Activated CD4-positive, alpha-beta T cell treated with anti-CD3 and anti-CD28 coated beads, Interleukin-2, amount 10 ng/mL, durations not matched to agents 7 days and 5 days (primary cell): ENCODE results near the gene TSEN54. TPM values are rescaled to one million over a fixed set of nuclear protein-coding genes. Genes with fewer than 3 reads are reported as not detected.
"Not testable (repeated sequence)": the region's sequence is repeated elsewhere in the genome, so short reads cannot be mapped to it uniquely, and the experiment has no call there.

Source experiments
- CTCF ChIA-PET: fragments of 350-600 bp; sonication (Branson Sonifier 250); formaldehyde crosslinking; loops from one replicate; lab custom pipeline; 2021; ENCODE audit warnings: antibody characterized with exemption; lab: Charles Lee
- POLR2A ChIA-PET: fragments of 350-600 bp; sonication (Branson Sonifier 250); formaldehyde crosslinking; loops from one replicate; lab custom pipeline; 2021; ENCODE audit warnings: antibody characterized with exemption; lab: Charles Lee
- DNase-seq: peaks from one replicate; pipeline ENCODE4 v3.0.0-alpha.2; 2020
- H3K27ac Mint-ChIP-seq: one replicate; pipeline ENCODE4 v1.8.0; 2021; ENCODE audit warnings: mild to moderate bottlenecking, moderate library complexity, mixed read lengths
- H3K27me3 Mint-ChIP-seq: one replicate; pipeline ENCODE4 v1.8.0; 2021; ENCODE audit warnings: mixed read lengths
- H3K36me3 Mint-ChIP-seq: one replicate; pipeline ENCODE4 v1.8.0; 2021; ENCODE audit warnings: low read depth, mixed read lengths
- H3K4me1 Mint-ChIP-seq: one replicate; pipeline ENCODE4 v1.8.0; 2021; ENCODE audit warnings: mixed read lengths
- H3K4me3 Mint-ChIP-seq: one replicate; pipeline ENCODE4 v1.8.0; 2021; ENCODE audit warnings: mild to moderate bottlenecking, moderate library complexity, mixed read lengths
- H3K9me3 Mint-ChIP-seq: one replicate; pipeline ENCODE4 v1.8.0; 2021; ENCODE audit warnings: mixed read lengths
- total RNA-seq, 2 experiments: library from RNA; stranded (reverse); gene quantifications; one replicate each; pipeline ENCODE4 v1.2.3, GENCODE V29; 2021

Gene TSEN54
- total RNA-seq, 2 experiments from 2014 or later = 48.8 to 59.2 TPM

GRCh38 chr17:75518201-75518600, 1.9 kb downstream of the TSEN54 start:
- ChIA-PET CTCF (interaction anchor here (0.6 to 1.6 kb wide), 8 partner anchors 9 to 235 kb away, joined by 3 to 5 read pairs (median 3); no protein-coding TSS in a partner anchor), POLR2A (no interaction called here)
- Mint-ChIP-seq H3K27ac (peak overlapping the region; percentile 84), H3K4me3 (peak overlapping the region; percentile 84), H3K36me3 (peaks cover 34% of the 10 kb centered on the region), H3K27me3 (peaks cover 4% of the 10 kb centered on the region), H3K9me3 (no peaks in the 10 kb centered on the region), H3K4me1 (peaks cover 28% of the 10 kb centered on the region)
- DNase-seq = peak; percentile 75

- Mint-ChIP-seq H3K36me3 (peaks cover 39% of the 10 kb centered on the region), H3K4me3 (peak overlapping the region; percentile 9), H3K9me3 (no peaks in the 10 kb centered on the region), H3K27ac (peak overlapping the region; percentile 84), H3K27me3 (peaks cover 1% of the 10 kb centered on the region), H3K4me1 (peaks cover 28% of the 10 kb centered on the region)
- POLR2A ChIA-PET = no interaction called here
- CTCF ChIA-PET = interaction anchor here (0.6 to 1.6 kb wide), 2 partner anchors 15 to 100 kb away, joined by 3 to 4 read pairs; no protein-coding TSS in a partner anchor
- no peak for DNase-seq
These were observed 2.7 kb downstream of the TSEN54 start for GRCh38 chr17:75518983-75519537.

GRCh38 chr17:75520413-75520812, 4.1 kb downstream of the TSEN54 start:
- H3K27me3 Mint-ChIP-seq, DNase-seq, CTCF ChIA-PET, H3K9me3 Mint-ChIP-seq, POLR2A ChIA-PET, H3K4me3 Mint-ChIP-seq, H3K27ac Mint-ChIP-seq: not testable (repeated sequence)
- Mint-ChIP-seq H3K36me3 (peaks cover 39% of the 10 kb centered on the region), H3K4me1 (peaks cover 29% of the 10 kb centered on the region)

- Mint-ChIP-seq H3K9me3 (no peaks in the 10 kb centered on the region), H3K36me3 (peaks cover 40% of the 10 kb centered on the region), H3K4me1 (peaks cover 31% of the 10 kb centered on the region), H3K4me3 (no peak overlapping the region), H3K27me3 (peaks cover under 1% of the 10 kb centered on the region), H3K27ac (no peak overlapping the region)
- POLR2A ChIA-PET = no interaction called here
- CTCF ChIA-PET = interaction anchor here (1.5 kb wide), 1 partner anchor 14 kb away, joined by 3 read pairs; no protein-coding TSS in a partner anchor
- no peak for DNase-seq
These were observed 5.0 kb downstream of the TSEN54 start for GRCh38 chr17:75521290-75521689.

GRCh38 chr17:75521951-75522727, 5.8 kb downstream of the TSEN54 start:
- CTCF ChIA-PET = interaction anchor here (1.5 kb wide), 1 partner anchor 14 kb away, joined by 3 read pairs; no protein-coding TSS in a partner anchor
- H3K27me3 Mint-ChIP-seq = peaks cover 7% of the 10 kb centered on the region
- no peaks in the 10 kb centered on the region for H3K9me3 Mint-ChIP-seq
- DNase-seq = no peak
- H3K27ac Mint-ChIP-seq = peak overlapping the region; percentile 10
- POLR2A ChIA-PET = no interaction called here
- peaks cover 40% of the 10 kb centered on the region for H3K36me3 Mint-ChIP-seq
- no peak overlapping the region for H3K4me3 Mint-ChIP-seq
- peaks cover 37% of the 10 kb centered on the region for H3K4me1 Mint-ChIP-seq

- Mint-ChIP-seq H3K4me1 (peaks cover 23% of the 10 kb centered on the region), H3K36me3 (peaks cover 35% of the 10 kb centered on the region), H3K27me3 (peaks cover 8% of the 10 kb centered on the region), H3K9me3 (no peaks in the 10 kb centered on the region), H3K27ac (no peak overlapping the region), H3K4me3 (no peak overlapping the region)
- ChIA-PET CTCF (interaction anchor here (0.5 to 1.1 kb wide), 3 partner anchors 105 to 254 kb away, joined by 3 to 4 read pairs (median 3); partner anchors contain the start of gene SLC25A19), POLR2A (no interaction called here)
- no peak for DNase-seq
These were observed 7.3 kb downstream of the TSEN54 start for GRCh38 chr17:75523647-75524046.

- H3K27me3 Mint-ChIP-seq = peaks cover 8% of the 10 kb centered on the region
- no peak for DNase-seq
- H3K9me3 Mint-ChIP-seq = no peaks in the 10 kb centered on the region
- ChIA-PET CTCF (interaction anchor here (0.5 to 2.6 kb wide), 7 partner anchors 8 to 316 kb away, joined by 3 to 10 read pairs (median 3); partner anchors contain the start of genes MIF4GD, SLC25A19 and TSEN54), POLR2A (no interaction called here)
- peak overlapping the region; percentile 31 for H3K27ac Mint-ChIP-seq
- H3K4me3 Mint-ChIP-seq = peak overlapping the region; percentile 52
- H3K4me1 Mint-ChIP-seq = peaks cover 16% of the 10 kb centered on the region
- H3K36me3 Mint-ChIP-seq = peaks cover 29% of the 10 kb centered on the region
These were observed 8.1 kb downstream of the TSEN54 start for GRCh38 chr17:75524269-75524969.

- H3K27me3 Mint-ChIP-seq = peaks cover 8% of the 10 kb centered on the region
- peak within 1 kb of the TSS; percentile 31 for H3K27ac Mint-ChIP-seq
- ChIA-PET CTCF (interaction anchor here (0.6 to 2.6 kb wide), 7 partner anchors 9 to 317 kb away, joined by 3 to 10 read pairs (median 4); partner anchors contain the start of genes MIF4GD and TSEN54), POLR2A (no interaction called here)
- peak; percentile 83 for DNase-seq
- peaks cover 25% of the 10 kb centered on the region for H3K36me3 Mint-ChIP-seq
- H3K9me3 Mint-ChIP-seq = no peaks in the 10 kb centered on the region
- peaks cover 12% of the 10 kb centered on the region for H3K4me1 Mint-ChIP-seq
- peak within 1 kb of the TSS; percentile 73 for H3K4me3 Mint-ChIP-seq
These were observed 8.9 kb downstream of the TSEN54 start, which contains the start of gene LLGL2 for GRCh38 chr17:75524970-75525805. LLGL2 (plus strand) TSS chr17:75525697; CDS start chr17:75543427, 17,730 bp downstream.

- Mint-ChIP-seq H3K27me3 (peaks cover 8% of the 10 kb centered on the region), H3K36me3 (peaks cover 23% of the 10 kb centered on the region), H3K4me1 (peaks cover 12% of the 10 kb centered on the region), H3K27ac (no peak overlapping the region), H3K9me3 (no peaks in the 10 kb centered on the region), H3K4me3 (peak overlapping the region; percentile 73)
- DNase-seq = no peak
- CTCF ChIA-PET = interaction anchor here (0.6 to 2.6 kb wide), 7 partner anchors 9 to 255 kb away, joined by 3 to 10 read pairs (median 4); partner anchors contain the start of genes MIF4GD and TSEN54
- POLR2A ChIA-PET = no interaction called here
These were observed 9.7 kb downstream of the TSEN54 start for GRCh38 chr17:75525806-75526554.

GRCh38 chr17:75526555-75527270, 10.4 kb downstream of the TSEN54 start:
- Mint-ChIP-seq H3K27me3 (peaks cover 8% of the 10 kb centered on the region), H3K9me3 (no peaks in the 10 kb centered on the region), H3K4me3 (peak overlapping the region; percentile 71), H3K4me1 (peaks cover 12% of the 10 kb centered on the region), H3K27ac (no peak overlapping the region), H3K36me3 (peaks cover 17% of the 10 kb centered on the region)
- POLR2A ChIA-PET = no interaction called here
- CTCF ChIA-PET = interaction anchor here (0.6 to 2.6 kb wide), 3 partner anchors 9 to 41 kb away, joined by 3 to 10 read pairs (median 3); partner anchors contain the start of gene TSEN54
- DNase-seq = no peak
